IMR-90 (cell line): ENCODE measurements around the gene SPNS1.

Source experiments
- TF ChIP-seq, protein P1 (sequence below): fragments of 150-350 bp; IDR thresholded peaks from 2 replicates; pipeline ENCODE4 v1.6.1; 2017; ENCODE audit warnings: mild to moderate bottlenecking, antibody characterized with exemption, low read length, low read depth
- TF ChIP-seq, protein P2 (sequence below): conservative IDR thresholded peaks from 2 replicates; pipeline ENCODE4 v1.5.1; 2012; ENCODE audit warnings: mild to moderate bottlenecking, low read depth, low read length, improper control_type of control experiment

DNA sequence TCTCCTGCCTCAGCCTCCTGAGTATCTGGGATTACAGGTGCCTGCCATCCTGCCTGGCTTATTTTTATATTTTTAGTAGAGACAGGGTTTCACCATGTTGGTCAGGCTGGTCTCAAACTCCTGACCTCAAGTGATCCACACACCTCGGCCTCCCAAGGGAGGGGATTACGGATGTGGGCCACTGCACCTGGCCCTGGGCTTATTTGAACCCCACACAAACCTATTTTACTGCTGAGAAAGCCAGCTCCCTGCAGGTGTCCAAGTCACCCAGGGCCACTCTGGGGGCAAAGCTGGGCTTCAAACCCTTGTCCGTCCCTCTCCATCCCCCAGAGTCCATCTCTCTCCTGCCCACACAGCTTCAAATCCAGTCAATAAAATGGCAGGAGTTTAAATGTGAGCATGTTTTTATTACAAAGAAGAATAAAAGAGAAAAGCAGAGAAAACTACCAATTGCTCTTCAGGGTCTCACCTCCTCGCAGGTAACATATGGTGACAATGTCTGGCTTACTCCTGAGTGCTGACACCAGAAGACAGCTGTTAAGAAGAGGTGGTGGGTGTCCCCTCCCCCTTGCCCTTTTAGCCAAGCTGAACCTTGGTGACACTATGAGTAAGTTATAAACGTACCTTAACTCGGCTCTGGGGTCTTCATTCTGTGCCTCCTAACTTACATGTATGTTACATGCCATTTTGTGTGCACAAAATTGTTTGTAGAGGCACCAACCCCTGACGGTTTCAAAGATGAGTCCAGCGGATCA lies 55.7 kb downstream of the SPNS1 start:
- TF ChIP-seq, protein P1, sequence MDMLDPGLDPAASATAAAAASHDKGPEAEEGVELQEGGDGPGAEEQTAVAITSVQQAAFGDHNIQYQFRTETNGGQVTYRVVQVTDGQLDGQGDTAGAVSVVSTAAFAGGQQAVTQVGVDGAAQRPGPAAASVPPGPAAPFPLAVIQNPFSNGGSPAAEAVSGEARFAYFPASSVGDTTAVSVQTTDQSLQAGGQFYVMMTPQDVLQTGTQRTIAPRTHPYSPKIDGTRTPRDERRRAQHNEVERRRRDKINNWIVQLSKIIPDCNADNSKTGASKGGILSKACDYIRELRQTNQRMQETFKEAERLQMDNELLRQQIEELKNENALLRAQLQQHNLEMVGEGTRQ = no peak
- TF ChIP-seq, protein P2, sequence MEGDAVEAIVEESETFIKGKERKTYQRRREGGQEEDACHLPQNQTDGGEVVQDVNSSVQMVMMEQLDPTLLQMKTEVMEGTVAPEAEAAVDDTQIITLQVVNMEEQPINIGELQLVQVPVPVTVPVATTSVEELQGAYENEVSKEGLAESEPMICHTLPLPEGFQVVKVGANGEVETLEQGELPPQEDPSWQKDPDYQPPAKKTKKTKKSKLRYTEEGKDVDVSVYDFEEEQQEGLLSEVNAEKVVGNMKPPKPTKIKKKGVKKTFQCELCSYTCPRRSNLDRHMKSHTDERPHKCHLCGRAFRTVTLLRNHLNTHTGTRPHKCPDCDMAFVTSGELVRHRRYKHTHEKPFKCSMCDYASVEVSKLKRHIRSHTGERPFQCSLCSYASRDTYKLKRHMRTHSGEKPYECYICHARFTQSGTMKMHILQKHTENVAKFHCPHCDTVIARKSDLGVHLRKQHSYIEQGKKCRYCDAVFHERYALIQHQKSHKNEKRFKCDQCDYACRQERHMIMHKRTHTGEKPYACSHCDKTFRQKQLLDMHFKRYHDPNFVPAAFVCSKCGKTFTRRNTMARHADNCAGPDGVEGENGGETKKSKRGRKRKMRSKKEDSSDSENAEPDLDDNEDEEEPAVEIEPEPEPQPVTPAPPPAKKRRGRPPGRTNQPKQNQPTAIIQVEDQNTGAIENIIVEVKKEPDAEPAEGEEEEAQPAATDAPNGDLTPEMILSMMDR = no peak
